Fibroblast of skin of left quadriceps (primary cell): ENCODE measurements around the gene KIR3DL1.
"Not testable (repeated sequence)": the region's sequence is repeated elsewhere in the genome, so short reads cannot be mapped to it uniquely, and the experiment has no call there.

Source experiments
- DNase-seq, 2 experiments: peaks; one replicate each; pipeline ENCODE4 v3.0.0-alpha.2; 2013; ENCODE audit warnings: low read depth in 2 of 2

Gene KIR3DL1

DNA sequence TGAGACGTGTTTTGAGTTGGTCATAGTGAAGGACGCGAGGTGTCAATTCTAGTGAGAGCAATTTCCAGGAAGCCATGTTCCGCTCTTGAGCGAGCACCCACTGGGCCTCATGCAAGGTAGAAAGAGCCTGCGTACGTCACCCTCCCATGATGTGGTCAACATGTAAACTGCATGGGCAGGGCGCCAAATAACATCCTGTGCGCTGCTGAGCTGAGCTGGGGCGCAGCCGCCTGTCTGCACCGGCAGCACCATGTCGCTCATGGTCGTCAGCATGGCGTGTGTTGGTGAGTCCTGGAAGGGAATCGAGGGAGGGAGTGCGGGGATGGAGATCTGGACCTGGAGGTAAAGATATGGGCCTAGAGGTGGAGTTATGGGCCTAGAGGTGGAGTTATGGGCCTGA, at the start of gene KIR3DL1:
KIR3DL1 (plus strand) TSS at position 218 of the 400 bp plus-strand sequence.
- not testable (repeated sequence) for DNase-seq

- DNase-seq, result not testable (repeated sequence)
Observed at GRCh38 chr19:54769646-54770045, 46.6 kb upstream of the KIR3DL1 start, which contains the start of gene KIR2DL1. Gene KIR2DL1, plus strand, starts transcription at chr19:54769793. Its CDS starts 58 bp downstream, at chr19:54769851.

GRCh38 chr19:54770511-54770910, 45.8 kb upstream of the KIR3DL1 start:
- not testable (repeated sequence) for DNase-seq

DNA sequence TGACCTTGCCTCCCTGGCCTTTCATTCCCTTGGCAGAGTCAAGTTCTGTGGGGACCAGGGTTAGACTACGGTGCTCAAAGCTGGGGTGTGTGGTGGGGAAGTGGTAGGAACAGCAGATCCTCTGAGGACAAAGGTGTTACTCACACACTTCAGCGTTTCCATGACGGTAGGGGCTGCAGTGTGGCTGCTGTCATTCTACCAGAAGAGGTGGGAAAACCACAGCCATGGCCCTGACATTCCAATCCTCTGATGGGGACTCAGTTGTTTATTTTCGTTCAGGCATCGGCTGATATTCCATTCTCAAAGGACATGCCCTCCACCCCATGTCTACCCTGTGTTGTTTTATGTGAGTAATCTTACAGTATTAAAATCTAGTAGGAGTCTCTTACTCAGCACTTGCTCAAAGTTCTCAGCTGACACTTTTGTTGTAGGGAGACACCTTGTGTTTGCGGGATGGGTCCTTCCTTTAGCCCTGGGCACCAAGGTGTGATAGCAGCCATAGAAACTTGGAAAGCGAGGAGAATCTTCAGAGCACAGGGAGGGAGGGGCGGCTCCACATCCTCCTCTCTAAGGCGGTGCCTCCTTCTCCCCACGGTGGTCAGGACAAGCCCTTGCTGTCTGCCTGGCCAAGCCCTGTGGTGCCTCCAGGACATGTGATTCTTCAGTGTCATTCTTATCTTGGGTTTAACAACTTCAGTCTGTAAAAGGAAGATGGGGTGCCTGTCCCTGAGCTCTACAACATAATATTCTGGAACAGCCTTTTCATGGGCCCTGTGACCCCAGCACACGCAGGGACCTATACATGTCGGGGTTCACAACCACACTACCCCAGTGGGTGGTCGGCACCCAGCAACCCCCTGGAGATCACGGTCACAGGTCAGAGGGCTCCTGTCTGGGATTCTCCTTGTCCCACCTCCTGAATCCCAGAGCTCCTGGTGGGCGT, 45.0 kb upstream of the KIR3DL1 start:
- not testable (repeated sequence) for DNase-seq

DNA sequence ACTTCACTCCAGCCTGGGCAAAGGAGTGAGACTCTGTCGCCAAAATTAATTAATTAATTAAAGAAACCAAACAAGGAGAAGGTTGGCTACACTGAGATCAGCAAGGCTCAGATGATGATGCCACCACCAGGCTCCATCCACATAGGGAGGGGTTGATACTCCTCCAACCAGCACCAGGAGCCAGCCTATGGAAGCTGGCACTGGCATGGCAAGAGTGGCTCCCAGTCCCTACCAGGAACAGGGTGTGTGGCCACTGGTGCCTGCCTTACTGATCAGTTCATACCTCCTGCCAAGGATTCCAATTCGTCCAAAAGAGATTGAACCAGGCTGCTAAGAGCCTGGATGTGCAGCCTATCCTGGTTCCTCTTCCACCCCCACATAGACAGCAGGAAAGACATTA, 43.6 kb upstream of the KIR3DL1 start:
- DNase-seq, result not testable (repeated sequence)

- DNase-seq, result not testable (repeated sequence)
Observed at GRCh38 chr19:54775095-54775815, 41.0 kb upstream of the KIR3DL1 start.

DNA sequence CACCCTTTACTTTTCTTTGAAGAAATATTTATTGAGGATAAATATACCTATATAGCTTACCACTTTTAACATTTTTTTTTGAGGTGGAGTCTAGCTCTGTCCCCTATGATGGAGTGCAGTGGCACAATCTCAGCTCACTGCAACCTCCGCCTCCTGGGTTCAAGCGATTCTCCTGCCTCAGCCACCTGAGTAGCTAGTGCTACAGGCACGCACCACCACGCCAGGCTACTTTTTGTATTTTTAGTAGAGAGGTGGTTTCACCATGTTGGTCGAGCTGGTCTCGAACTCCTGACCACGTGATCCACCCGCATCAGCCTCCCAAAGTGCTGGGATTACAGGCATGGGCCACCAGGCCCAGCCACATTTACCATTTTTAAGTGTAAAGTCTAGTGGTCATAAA, 40.4 kb upstream of the KIR3DL1 start:
- DNase-seq, result not testable (repeated sequence)

- not testable (repeated sequence) for DNase-seq
Observed at GRCh38 chr19:54777851-54778250, 38.4 kb upstream of the KIR3DL1 start.

DNA sequence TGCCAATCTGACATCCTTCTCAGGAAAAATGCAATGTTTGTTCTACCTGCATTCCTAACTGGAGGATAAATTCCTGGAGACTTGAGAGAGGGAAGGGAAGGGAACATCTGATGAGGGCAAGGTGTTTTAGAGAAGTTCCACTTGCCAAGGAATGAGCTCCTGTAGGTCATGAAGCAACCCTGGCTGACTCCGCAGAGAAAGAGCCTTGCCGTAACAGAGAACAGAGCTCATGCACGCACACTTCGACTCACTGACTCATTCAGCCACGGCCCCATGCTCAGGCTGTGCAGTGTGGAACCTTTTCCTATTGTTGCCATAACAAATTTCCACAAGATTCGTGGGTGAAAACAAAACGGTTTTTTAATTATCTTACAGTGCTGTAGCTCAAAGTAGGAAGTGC, 37.4 kb upstream of the KIR3DL1 start:
- DNase-seq, result not testable (repeated sequence)

DNA sequence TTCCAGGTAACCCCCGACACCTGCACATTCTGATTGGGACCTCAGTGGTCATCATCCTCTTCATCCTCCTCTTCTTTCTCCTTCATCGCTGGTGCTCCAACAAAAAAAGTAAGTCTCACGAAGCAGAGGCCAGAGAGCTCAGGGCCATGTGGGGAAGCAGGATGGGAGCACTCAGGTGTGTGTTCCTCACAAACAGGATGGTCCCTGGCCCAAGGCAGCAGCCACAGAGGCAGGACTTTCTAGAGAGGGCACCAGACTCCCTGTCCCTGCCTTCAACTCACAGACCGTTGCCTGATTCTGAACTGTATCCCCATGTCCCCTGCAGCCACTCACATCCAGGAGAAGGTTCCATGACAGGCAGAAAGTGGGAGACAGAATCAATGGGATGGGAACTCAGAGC, 33.4 kb upstream of the KIR3DL1 start:
- not testable (repeated sequence) for DNase-seq

DNA sequence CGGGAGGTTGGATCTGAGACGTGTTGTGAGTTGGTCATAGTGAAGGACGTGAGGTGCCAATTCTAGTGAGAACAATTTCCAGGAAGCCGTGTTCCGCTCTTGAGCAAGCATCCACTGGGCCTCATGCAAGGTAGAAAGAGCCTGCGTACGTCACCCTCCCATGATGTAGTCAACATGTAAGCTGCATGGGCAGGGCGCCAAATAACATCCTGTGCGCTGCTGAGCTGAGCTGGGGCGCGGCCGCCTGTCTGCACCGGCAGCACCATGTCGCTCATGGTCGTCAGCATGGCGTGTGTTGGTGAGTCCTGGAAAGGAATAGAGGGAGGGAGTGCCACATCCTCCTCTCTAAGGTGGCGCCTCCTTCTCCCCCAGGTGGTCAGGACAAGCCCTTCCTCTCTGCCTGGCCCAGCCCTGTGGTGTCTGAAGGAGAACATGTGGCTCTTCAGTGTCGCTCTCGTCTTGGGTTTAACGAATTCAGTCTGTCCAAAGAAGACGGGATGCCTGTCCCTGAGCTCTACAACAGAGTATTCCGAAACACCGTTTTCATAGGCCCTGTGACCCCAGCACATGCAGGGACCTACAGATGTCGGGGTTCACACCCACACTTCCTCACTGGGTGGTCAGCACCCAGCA, 30.1 kb upstream of the KIR3DL1 start:
- DNase-seq, result not testable (repeated sequence)

DNA sequence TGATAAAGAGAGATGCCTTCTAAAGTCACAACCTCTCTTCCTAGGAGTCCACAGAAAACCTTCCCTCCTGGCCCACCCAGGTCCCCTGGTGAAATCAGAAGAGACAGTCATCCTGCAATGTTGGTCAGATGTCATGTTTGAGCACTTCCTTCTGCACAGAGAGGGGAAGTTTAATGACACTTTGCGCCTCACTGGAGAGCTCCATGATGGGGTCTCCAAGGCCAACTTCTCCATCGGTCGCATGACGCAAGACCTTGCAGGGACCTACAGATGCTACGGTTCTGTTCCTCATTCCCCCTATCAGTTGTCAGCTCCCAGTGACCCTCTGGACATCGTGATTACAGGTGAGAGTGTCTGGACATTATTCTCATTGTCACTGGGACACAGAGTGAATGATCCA, 28.1 kb upstream of the KIR3DL1 start:
- not testable (repeated sequence) for DNase-seq

- no peak for DNase-seq
Observed at GRCh38 chr19:54790711-54791110, 25.6 kb upstream of the KIR3DL1 start.

DNA sequence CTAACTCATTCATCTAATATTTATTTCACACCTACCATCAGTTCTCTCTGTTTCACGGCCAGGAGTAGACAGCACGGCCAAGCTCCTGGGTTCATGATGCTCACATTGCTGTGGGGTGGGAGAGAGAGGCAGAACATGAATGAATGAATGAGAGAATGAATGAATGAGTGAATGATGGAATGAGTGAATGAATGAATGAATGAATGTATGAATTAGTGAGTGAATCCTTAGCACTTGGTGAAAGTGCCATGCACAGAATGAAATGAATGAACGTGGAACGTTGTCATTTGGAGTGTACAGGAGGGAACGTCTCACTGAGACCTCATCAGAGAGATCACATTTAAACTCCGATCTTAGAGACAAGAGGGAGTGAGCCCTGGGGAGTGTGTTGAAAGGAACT, 24.8 kb upstream of the KIR3DL1 start:
- no peak for DNase-seq

- no peak for DNase-seq
Observed at GRCh38 chr19:54792814-54793213, 23.5 kb upstream of the KIR3DL1 start.

DNA sequence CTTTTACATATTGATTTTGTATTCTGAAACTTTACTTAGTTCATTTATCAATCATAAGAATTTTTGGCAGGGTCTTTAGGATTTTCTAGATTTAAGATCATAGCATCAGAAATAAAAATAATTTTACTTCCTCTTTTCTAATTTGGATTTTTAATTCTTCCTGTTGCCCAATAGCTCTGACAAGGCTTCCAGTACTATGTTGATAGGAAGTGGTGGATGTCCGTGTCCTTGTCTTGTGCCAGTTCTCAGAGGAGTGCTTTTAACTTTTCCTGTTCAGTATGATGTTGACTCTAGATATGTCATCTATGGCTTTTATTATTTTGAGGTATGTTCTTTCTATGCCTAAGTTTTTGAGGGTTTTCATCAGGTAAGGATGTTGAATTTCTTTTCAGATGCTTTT, 20.5 kb upstream of the KIR3DL1 start:
- DNase-seq, result no peak

DNA sequence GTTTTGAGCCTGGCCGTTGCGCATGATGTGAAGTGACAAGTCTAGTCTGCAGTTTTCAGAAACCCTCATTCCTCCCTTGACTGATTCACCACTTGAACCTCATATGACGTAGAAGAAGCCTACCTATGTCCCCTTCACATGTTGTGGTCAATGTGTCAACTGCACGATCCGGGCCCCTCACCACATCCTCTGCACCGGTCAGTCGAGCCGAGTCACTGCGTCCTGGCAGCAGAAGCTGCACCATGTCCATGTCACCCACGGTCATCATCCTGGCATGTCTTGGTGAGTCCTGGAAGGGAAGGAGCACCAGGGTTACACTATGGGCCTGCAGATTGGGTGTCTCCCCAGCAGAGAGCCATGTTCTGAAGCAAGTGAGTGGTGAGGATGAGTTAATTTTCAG, 12.9 kb upstream of the KIR3DL1 start, which contains the start of gene KIR2DL4:
KIR2DL4 (plus strand) TSS at position 201 of the 400 bp plus-strand sequence; CDS start at position 243, 42 bp downstream.
- DNase-seq, result no peak

- DNase-seq, result no peak
Observed at GRCh38 chr19:54804101-54804500, 12.2 kb upstream of the KIR3DL1 start.

GRCh38 chr19:54804571-54804970, 11.7 kb upstream of the KIR3DL1 start:
- DNase-seq, result no peak

DNA sequence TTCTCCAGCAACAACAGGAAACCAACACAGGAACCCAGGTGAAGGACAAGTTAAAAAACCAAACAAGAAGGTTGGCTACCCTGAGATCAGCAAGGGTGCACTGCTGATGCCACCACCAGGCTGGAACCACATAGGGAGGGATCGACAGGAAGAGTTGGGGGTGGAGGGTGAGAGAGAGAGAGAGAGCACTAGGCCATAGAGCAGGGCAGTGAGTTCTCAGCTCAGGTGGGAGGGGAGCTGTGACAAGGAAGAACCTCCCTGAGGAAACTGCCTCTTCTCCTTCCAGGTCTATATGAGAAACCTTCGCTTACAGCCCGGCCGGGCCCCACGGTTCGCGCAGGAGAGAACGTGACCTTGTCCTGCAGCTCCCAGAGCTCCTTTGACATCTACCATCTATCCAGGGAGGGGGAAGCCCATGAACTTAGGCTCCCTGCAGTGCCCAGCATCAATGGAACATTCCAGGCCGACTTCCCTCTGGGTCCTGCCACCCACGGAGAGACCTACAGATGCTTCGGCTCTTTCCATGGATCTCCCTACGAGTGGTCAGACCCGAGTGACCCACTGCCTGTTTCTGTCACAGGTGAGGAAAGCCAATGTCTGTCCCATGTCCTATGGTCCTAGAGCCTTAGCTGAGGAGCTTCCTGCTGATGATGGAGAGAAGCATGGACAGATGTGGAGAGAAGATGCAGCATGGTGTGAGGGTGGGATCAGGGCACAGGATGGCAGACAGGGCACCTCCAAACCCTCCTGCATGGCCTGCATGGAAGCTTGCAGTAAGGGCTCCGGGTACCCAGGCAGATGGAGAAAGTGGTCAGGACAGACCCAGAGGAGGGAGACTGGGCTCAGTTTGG, 10.4 kb upstream of the KIR3DL1 start:
- no peak for DNase-seq

GRCh38 chr19:54806516-54806838, 9.8 kb upstream of the KIR3DL1 start:
- no peak for DNase-seq
